ENCODE measurements around the gene GRAP2. TPM values are rescaled to one million over a fixed set of nuclear protein-coding genes. Genes with fewer than 3 reads are reported as not detected.

The GRAP2 gene
- total RNA-seq, 1 donor from 2014 or later = not detected

GRCh38 chr22:40019100-40019499 lies 118.2 kb downstream of the GRAP2 start:
- Histone ChIP-seq H3K36me3 (ENCODE audit: control insufficient read depth, insufficient read depth, low read length) (peaks cover 20% of the 10 kb centered on the region), H3K4me3 (ENCODE audit: low read depth, low read length) (no peak overlapping the region), H3K27me3 (ENCODE audit: control insufficient read depth, insufficient read depth, low read length) (no peaks in the 10 kb centered on the region)
- no peak for TF ChIP-seq CTCF (IDR thresholded peaks at IDR 0.05; ENCODE audit: insufficient read depth, low read length, severe bottlenecking)
- DNase-seq (ENCODE audit: low read depth) = peak; percentile 79
- FAIRE-seq = peak; percentile 58

- FAIRE-seq = no peak
- H3K27me3 ChIP-seq (ENCODE audit: control insufficient read depth, insufficient read depth, low read length) = no peaks in the 10 kb centered on the region
These were observed 120.1 kb downstream of the GRAP2 start for GRCh38 chr22:40020956-40021355.

GRCh38 chr22:40021401-40022000 lies 120.6 kb downstream of the GRAP2 start:
- no peak overlapping the region for H3K4me3 ChIP-seq (ENCODE audit: low read depth, low read length)
- no peak for TF ChIP-seq CTCF (IDR thresholded peaks at IDR 0.05; ENCODE audit: insufficient read depth, low read length, severe bottlenecking)
- DNase-seq (ENCODE audit: low read depth) (no peak), FAIRE-seq (no peak)
- H3K27me3 ChIP-seq (ENCODE audit: control insufficient read depth, insufficient read depth, low read length) = no peaks in the 10 kb centered on the region
- H3K36me3 ChIP-seq (ENCODE audit: control insufficient read depth, insufficient read depth, low read length) = peaks cover 28% of the 10 kb centered on the region

More at GRCh38 chr22:40020956-40021355, 120.1 kb downstream of the GRAP2 start:
- H3K36me3 ChIP-seq (ENCODE audit: control insufficient read depth, insufficient read depth, low read length) = peaks cover 28% of the 10 kb centered on the region
- no peak for DNase-seq (ENCODE audit: low read depth)
- no peak overlapping the region for H3K4me3 ChIP-seq (ENCODE audit: low read depth, low read length)
- no peak for TF ChIP-seq CTCF (IDR thresholded peaks at IDR 0.05; ENCODE audit: insufficient read depth, low read length, severe bottlenecking)

GRCh38 chr22:40022536-40023240 lies 121.8 kb downstream of the GRAP2 start:
- DNase-seq (ENCODE audit: low read depth) (peak; percentile 89), FAIRE-seq (peak; percentile 97)
- H3K27me3 ChIP-seq (ENCODE audit: control insufficient read depth, insufficient read depth, low read length) = no peaks in the 10 kb centered on the region
- H3K4me3 ChIP-seq (ENCODE audit: low read depth, low read length) = no peak overlapping the region
- TF ChIP-seq CTCF (IDR thresholded peaks at IDR 0.05; ENCODE audit: insufficient read depth, low read length, severe bottlenecking) = no peak
- peaks cover 35% of the 10 kb centered on the region for H3K36me3 ChIP-seq (ENCODE audit: control insufficient read depth, insufficient read depth, low read length)

Other genes starting within 250 kb of the GRAP2 start
- gene ENTHD1, start 7.3 kb upstream of the GRAP2 start, total RNA-seq = not detected in 2 replicates
- not detected in 2 replicates for gene TMA7B, start 59.3 kb downstream of the GRAP2 start, total RNA-seq
- 22.1 and 27.8 TPM in 2 replicates for gene FAM83F, start 93.9 kb downstream of the GRAP2 start, total RNA-seq